A673 (cell line): ENCODE results near the gene FHIT. TPM values are rescaled to one million over a fixed set of nuclear protein-coding genes. Genes with fewer than 3 reads are reported as not detected.

ENCODE experiments used
- BruUV-seq: library from RNA; stranded (reverse); fragments of 400-500 nt; replicated peaks from 2 replicates; lab custom pipeline; 2021; lab: Mats Ljungman, UMichigan
- CTCF ChIA-PET: fragments of 300-600 bp; sonication (Branson Sonifier 250); formaldehyde crosslinking; loops from one replicate; lab custom pipeline; 2022; ENCODE audit warnings: antibody characterized with exemption; lab: Charles Lee
- POLR2A ChIA-PET: fragments of 300-600 bp; sonication (Branson Sonifier 250); formaldehyde crosslinking; loops from one replicate; lab custom pipeline; 2022; ENCODE audit warnings: antibody characterized with exemption; ENCODE audit not compliant: low non-redundant PET; lab: Charles Lee
- DNase-seq: peaks from one replicate; pipeline ENCODE4 v3.0.0-alpha.2; 2015; ENCODE audit warnings: low spot score
- H3K27ac ChIP-seq: fragments of 200-600 bp; sonication (generic); 2 replicates; pipeline ENCODE4 v1.5.1; 2016; ENCODE audit warnings: mixed run types, low read depth, mild to moderate bottlenecking, mixed read lengths, antibody characterized with exemption, low read length; ENCODE audit not compliant: poor library complexity, severe bottlenecking
- H3K27me3 ChIP-seq: fragments of 200-600 bp; sonication (generic); replicated peaks from 2 replicates; pipeline ENCODE4 v1.6.1; 2017; ENCODE audit warnings: mixed run types, low read depth, mild to moderate bottlenecking, mixed read lengths, antibody characterized with exemption, low read length; ENCODE audit not compliant: insufficient read depth, poor library complexity
- H3K36me3 ChIP-seq: fragments of 200-600 bp; sonication (generic); 2 replicates; pipeline ENCODE4 v1.6.1; 2016; ENCODE audit warnings: mixed run types, mild to moderate bottlenecking, mixed read lengths, antibody characterized with exemption, low read length; ENCODE audit not compliant: insufficient read depth, poor library complexity, severe bottlenecking
- H3K4me1 ChIP-seq: fragments of 200-600 bp; sonication (generic); 2 replicates; pipeline ENCODE4 v1.6.1; 2017; ENCODE audit warnings: mixed run types, mild to moderate bottlenecking, mixed read lengths, antibody characterized with exemption, low read length; ENCODE audit not compliant: insufficient read depth, poor library complexity, severe bottlenecking
- H3K4me3 ChIP-seq: fragments of 200-600 bp; sonication (generic); 2 replicates; pipeline ENCODE4 v1.5.1; 2016; ENCODE audit warnings: low read depth, mixed run types, mild to moderate bottlenecking, mixed read lengths, low read length; ENCODE audit not compliant: poor library complexity, severe bottlenecking
- H3K9me3 ChIP-seq: fragments of 200-600 bp; sonication (generic); 2 replicates; pipeline ENCODE4 v1.6.1; 2016; ENCODE audit warnings: mixed run types, low read depth, mild to moderate bottlenecking, mixed read lengths, antibody characterized with exemption, low read length; ENCODE audit not compliant: poor library complexity, severe bottlenecking
- CTCF ChIP-seq: fragments of 300-800, 200-600 bp; sonication (generic); conservative IDR thresholded peaks from 2 replicates; pipeline ENCODE4 v1.5.1; 2017; ENCODE audit warnings: low read depth, mild to moderate bottlenecking, antibody characterized with exemption, low read length, moderate library complexity, mixed read lengths
- EZH2 ChIP-seq: fragments of 200-600 bp; sonication (generic); IDR thresholded peaks from 2 replicates; pipeline ENCODE4 v1.6.1; 2017; ENCODE audit warnings: borderline replicate concordance, low read depth, mild to moderate bottlenecking, mixed read lengths, antibody characterized with exemption, low read length; ENCODE audit not compliant: poor library complexity, severe bottlenecking
- intact Hi-C: fragments of 100-400 bp; cut with micrococcal nuclease; formaldehyde crosslinking; loops from one replicate; pipeline ENCODE4 v1.10.0; 2022; ENCODE audit not compliant: unreplicated experiment
- total RNA-seq: library from RNA; stranded (reverse); gene quantifications from 2 replicates; pipeline ENCODE4 v1.2.3, GENCODE V29; 2021

FHIT gene
- total RNA-seq, 1 experiment from 2014 or later, result not detected

- H3K4me3 ChIP-seq, result no peak overlapping the region
- H3K27ac ChIP-seq, result no peak overlapping the region
- CTCF ChIA-PET, result no interaction called here
- no TSS peak for BruUV-seq
- DNase-seq, result no peak
- POLR2A ChIA-PET, result no interaction called here
- no peaks in the 10 kb centered on the region for H3K4me1 ChIP-seq
- H3K36me3 ChIP-seq, result no peaks in the 10 kb centered on the region
- no peaks in the 10 kb centered on the region for H3K9me3 ChIP-seq
- TF ChIP-seq EZH2 (no peak), CTCF (no peak)
- H3K27me3 ChIP-seq, result no peaks in the 10 kb centered on the region
- intact Hi-C loops, result no loop called here
These were observed 1269.9 kb downstream of the FHIT start for GRCh38 chr3:59981377-59981776.

- H3K36me3 ChIP-seq, result no peaks in the 10 kb centered on the region
- DNase-seq, result no peak
- BruUV-seq, result no TSS peak
- ChIA-PET CTCF (no interaction called here), POLR2A (no interaction called here)
- H3K9me3 ChIP-seq, result no peaks in the 10 kb centered on the region
- H3K4me3 ChIP-seq, result no peak overlapping the region
- no peak for TF ChIP-seq CTCF
- TF ChIP-seq EZH2, result no peak
- no peaks in the 10 kb centered on the region for H3K27me3 ChIP-seq
- intact Hi-C loops, result no loop called here
- H3K27ac ChIP-seq, result no peak overlapping the region
- H3K4me1 ChIP-seq, result no peaks in the 10 kb centered on the region
These were observed 1270.7 kb downstream of the FHIT start for GRCh38 chr3:59980576-59980975.

- H3K4me1 ChIP-seq, result no peaks in the 10 kb centered on the region
- ChIA-PET POLR2A (no interaction called here), CTCF (no interaction called here)
- no TSS peak for BruUV-seq
- intact Hi-C loops, result no loop called here
- no peak overlapping the region for H3K27ac ChIP-seq
- TF ChIP-seq EZH2 (no peak), CTCF (no peak)
- H3K27me3 ChIP-seq, result no peaks in the 10 kb centered on the region
- no peak overlapping the region for H3K4me3 ChIP-seq
- H3K9me3 ChIP-seq, result no peaks in the 10 kb centered on the region
- no peaks in the 10 kb centered on the region for H3K36me3 ChIP-seq
- no peak for DNase-seq
These were observed 1271.7 kb downstream of the FHIT start for GRCh38 chr3:59979542-59979941.
